GM21576 (cell line): Measurements from ENCODE around the gene PRKN.
"Not testable (repeated sequence)": the region's sequence is repeated elsewhere in the genome, so short reads cannot be mapped to it uniquely, and the experiment has no call there.

Source experiments
- ATAC-seq: cut with Tn5 transposase; IDR thresholded peaks from one replicate; pipeline ENCODE4 v1.9.1; 2021; ENCODE audit warnings: mild to moderate bottlenecking, moderate library complexity; ENCODE audit not compliant: unreplicated experiment

Gene PRKN

DNA sequence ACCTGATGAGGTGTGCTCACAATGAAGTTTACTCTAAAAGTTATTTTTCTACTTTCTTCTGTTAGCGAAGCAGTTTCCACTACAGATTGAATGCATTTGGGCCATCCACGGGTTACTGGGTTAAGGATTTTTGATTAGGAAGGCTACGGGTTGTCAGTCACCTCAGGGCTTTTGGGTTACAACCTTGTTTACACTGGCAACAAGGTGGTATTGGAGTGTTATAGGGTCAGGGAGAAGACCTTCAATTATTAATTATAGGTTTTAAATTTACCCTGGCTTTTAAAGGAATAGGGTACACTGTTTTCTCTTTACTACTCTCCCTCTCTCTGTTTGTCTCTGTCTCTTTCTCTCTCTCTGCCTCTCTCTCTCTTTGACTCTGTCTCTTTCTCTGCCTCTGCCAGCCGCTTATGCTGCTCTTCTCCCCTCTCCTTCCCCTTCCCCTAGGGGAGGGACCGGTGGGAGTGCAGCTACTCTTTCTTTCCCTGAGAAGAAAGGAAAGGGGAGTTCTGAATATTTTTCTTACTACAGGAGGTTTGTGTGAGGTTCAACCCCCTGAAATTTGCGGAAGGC lies 1413.5 kb downstream of the PRKN start:
- ATAC-seq, result no peak

DNA sequence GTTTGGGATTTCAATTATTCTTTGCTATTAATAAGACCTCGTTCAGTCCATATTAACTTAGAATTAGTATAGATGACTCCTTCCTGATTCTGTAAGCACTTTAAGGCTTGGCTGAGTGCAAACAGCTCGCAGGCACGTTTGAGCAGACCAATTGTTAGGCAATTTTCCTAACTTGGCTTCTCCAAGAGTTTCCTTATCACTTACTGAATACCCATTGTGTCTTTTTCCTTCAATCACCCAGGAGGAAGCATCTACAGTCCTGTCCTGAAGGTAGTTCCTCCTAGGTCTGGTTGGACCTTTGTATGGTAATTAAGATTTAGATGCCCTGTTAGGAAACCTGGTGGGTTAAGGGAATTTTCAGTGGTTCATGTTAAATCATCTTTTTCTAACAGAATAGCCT lies 1414.1 kb downstream of the PRKN start:
- not testable (repeated sequence) for ATAC-seq

DNA sequence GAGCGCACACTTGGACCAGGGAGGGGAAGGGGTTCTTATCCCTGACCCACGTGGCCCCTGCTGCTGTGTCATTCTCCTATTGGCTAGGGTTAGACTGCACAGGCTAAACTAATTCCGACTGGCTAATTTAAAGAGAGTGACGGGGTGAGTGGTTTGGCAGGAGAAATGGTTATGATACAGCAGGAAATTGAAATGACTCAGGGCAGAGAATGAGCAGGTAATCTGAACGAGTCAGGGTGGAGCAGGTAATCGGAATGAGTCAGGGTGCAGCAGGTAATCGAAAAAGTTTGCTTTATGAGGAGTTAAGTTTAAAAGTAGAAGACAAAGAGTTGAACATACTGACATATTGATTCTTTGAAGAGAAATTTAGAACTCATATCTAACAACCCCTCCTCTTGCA lies 1417.8 kb downstream of the PRKN start:
- not testable (repeated sequence) for ATAC-seq

DNA sequence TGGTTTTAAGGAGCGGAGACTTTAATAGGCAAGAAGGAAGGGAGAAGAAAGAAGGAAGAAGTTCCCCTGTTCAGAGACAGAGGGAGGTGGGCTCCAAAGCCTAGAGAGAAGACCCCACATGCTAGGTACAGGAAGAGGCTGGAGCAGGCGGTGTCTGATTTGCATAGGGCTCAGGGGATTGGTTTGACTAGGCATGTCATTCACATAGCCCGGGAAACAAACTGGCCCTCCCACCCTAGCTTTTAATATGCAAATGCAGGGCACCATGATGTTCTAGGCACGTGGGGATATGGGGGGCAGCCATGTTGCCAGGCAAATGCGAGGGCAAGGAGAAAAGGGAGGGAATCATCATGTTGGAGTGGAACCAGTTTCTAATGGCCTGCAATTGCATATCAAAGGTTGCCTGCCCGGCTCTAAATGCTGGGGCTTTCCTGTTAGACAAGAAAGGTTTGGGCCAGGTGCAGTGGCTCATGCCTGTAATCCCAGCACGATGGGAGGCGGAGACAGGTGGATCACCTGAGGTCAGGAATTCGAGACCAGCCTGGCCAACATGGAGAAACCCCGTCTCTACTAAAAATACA lies 1419.4 kb downstream of the PRKN start:
- no peak for ATAC-seq

DNA sequence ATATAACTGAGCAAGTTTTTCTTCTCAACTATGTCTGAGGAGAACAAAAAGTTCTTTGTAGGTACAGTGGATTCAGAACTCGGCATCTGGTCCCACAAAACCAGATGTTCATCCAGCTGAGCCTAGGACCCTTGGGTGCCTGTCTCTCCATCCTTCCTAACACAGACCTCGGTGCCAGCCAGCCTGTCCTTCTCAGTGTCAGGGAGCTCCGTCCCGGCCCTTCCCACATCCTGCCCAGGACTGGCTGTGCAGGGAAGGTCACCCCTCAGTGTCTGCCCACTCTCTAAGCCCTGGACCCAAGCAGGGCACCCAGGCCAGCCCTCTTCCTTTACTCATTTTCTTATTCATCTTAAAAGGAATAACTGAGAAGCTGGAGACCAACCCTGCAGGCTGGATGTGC lies 1421.7 kb downstream of the PRKN start:
- no peak for ATAC-seq

DNA sequence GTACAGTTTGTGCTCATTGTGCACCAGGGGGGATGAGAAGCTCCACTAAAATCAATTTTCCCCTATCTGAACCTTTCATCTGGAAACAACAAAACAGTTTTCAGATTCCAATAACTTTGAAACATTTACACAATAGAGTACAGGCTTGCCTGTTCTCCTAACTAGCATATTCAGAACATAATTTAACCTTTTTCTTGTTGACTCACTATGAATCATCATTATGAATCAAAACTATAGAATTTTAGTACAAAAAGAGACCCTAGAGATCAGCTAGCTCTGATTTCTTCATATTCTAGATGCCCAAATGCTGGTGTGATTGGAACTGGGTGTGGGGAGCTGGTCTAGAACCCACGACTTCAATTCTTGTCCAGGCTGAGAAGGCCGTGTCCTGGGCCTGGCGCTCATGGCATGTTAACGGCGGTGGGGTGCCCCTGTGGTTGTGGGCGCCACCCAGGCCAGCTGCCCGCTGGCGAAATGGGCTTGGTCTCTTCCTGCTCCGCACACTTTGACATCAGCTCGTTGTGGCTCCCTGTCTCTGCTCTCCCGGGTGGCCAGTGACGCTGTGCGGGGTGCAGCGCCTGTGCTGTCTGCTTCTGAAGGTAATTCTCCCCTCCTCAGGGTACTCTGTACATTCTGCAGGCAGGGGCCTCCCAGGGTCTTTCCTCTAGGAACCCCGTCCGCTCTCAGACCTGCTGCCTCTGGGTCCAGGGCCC lies 1423.8 kb downstream of the PRKN start:
- ATAC-seq, result no peak

DNA sequence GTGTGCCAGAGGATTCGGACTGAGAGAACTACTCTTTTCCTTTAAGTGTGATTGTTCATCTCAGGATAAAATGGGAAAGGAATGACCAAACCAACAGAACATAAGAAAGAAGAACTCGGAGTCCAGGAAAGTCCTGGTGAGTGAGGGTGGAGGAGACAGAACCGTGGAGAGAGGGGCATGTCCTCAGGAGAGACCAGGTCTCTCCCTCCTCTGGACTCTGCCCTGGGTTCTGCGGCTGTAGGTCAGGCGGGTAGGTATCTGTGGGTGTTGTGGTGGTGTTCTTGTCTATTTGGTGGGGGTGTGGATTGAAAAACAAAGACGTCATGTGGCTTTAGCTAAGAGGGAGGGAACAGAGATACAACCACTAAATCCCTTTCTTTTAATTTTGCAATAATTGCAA lies 1424.6 kb downstream of the PRKN start:
- no peak for ATAC-seq

DNA sequence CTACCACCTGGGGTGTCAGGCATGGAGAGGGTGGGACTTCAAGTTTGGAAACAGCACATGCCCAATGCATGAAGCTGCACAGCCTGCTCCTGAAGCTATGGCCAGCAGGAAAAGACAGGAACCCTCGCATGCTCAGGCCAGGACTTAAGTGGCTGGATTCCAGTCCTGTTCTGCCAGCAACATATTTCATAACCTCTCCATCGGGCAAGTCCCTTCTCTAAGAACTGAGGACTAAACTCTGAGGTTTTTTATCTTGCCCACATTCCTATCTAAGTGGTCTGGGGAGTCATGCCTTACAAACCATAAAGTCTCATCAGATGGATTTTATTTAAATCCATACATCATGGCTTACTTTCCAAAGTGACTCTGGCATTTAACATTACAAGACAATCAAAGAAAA lies 1426.2 kb downstream of the PRKN start:
- ATAC-seq, result no peak

DNA sequence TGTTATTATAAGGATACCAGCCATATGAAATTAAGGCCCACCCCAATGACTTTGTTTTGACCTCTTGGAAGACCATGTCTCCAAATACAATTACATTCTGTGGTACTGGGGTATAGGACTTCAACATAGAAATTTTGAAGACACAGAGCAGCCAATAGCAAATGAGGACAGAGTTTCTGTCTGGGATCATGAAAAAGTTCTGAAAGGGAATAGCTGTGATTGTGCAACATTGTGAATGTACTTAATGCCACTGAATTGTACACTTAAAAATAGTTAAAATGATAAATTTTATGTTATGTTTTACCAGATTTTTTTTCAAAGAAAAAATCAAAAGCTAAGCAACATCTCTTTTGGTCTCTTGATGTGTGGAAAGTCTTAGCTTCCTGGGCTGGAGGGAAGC lies 1426.7 kb downstream of the PRKN start:
- ATAC-seq, result no peak

DNA sequence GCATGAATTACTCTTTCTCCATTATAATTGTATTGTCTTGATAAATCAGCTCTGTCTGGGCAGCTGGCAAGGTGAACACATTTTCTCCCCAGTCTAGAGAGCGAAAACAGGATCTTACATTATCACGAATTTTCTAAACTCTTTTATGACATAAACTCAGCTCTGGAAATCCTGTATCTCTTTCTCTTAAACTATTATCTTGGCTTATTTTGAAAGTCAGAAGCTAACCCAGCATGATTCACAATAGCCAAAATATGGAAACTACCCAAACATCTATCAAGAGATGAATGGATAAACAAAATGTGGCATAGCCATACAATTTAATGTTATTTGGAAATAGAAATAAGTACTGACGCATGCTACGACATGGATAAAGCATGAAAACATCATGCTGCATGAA lies 1427.8 kb downstream of the PRKN start:
- no peak for ATAC-seq
